Esophagus squamous epithelium (tissue), 5 donors: ENCODE results near the gene UGT1A9. TPM values are rescaled to one million over a fixed set of nuclear protein-coding genes. Genes with fewer than 3 reads are reported as not detected.
A peak's percentile ranks its signal among the peaks of the same experiment; 100 is the strongest.

ENCODE experiments used
- DNase-seq: peaks from one replicate; lab custom pipeline; 2025; lab: John Stamatoyannopoulos, UW
- H3K27ac ChIP-seq, 4 donors: fragments of 200-600 bp; sonication (generic); one replicate each; pipeline ENCODE4 v1.5.1; 2016 to 2019; ENCODE audit warnings: mild to moderate bottlenecking in 1 of 4
- H3K27me3 ChIP-seq, 4 donors: fragments of 200-600 bp; sonication (generic); 1 replicate in 3 of 4; 2 replicates in 1 of 4; pipeline versions ENCODE4 v1.5.1 to v1.6.0; 2017 to 2021; ENCODE audit warnings: antibody characterized with exemption in 1 of 4
- H3K36me3 ChIP-seq, 3 donors: fragments of 200-600 bp; sonication (generic); one replicate each; pipeline ENCODE4 v1.5.1; 2016 to 2019
- H3K4me1 ChIP-seq, 3 donors: fragments of 200-600 bp; sonication (generic); one replicate each; pipeline ENCODE4 v1.5.1; 2017 to 2019
- H3K4me3 ChIP-seq, 4 donors: fragments of 200-600 bp; sonication (generic); 1 replicate in 3 of 4; 2 replicates in 1 of 4; pipeline ENCODE4 v1.5.1; 2016 to 2019; ENCODE audit warnings: mild to moderate bottlenecking in 2 of 4, moderate library complexity in 1 of 4
- H3K9me3 ChIP-seq, 3 donors: fragments of 200-600 bp; sonication (generic); one replicate each; pipeline ENCODE4 v1.5.1; 2016 to 2019
- POLR2A ChIP-seq, 4 donors: fragments of 450-650 bp; IDR thresholded peaks; one replicate each; pipeline ENCODE4 v1.6.1; 2017; ENCODE audit warnings: antibody characterized with exemption in 4 of 4, mild to moderate bottlenecking in 4 of 4, moderate library complexity in 3 of 4
- WGBS, 2 donors: methylation state at CpG; one replicate each; pipeline ENCODE4 v1.1.5; 2018; 5-methylcytosine and 5-hydroxymethylcytosine counted together
- intact Hi-C: fragments of 100-400 bp; cut with DNase I; formaldehyde crosslinking; loops from one replicate; pipeline ENCODE4 v1.15.0; 2022
- total RNA-seq, 4 donors: library from RNA; depleted of rRNA; stranded (reverse); fragments of >200 nt; gene quantifications; one replicate each; pipeline ENCODE4 v1.1.0, GENCODE V29; 2016
- TF ChIP-seq, protein P1 (sequence below), 6 experiments: fragments of 450-650 bp in 4 of 6; fragments of 200-600 bp in 2 of 6; sonication (generic) in 2 of 6; IDR thresholded peaks; one replicate each; pipeline ENCODE4 v1.5.1; 2016 to 2019; ENCODE audit warnings: antibody characterized with exemption in 6 of 6, mild to moderate bottlenecking in 4 of 6, moderate library complexity in 4 of 6
- donor health status: DM: yes; HTN: yes; CAD: no.

The UGT1A9 gene
- total RNA-seq, 4 donors from 2014 or later, result 0.49 to 1.7 (median 1.2) TPM

DNA sequence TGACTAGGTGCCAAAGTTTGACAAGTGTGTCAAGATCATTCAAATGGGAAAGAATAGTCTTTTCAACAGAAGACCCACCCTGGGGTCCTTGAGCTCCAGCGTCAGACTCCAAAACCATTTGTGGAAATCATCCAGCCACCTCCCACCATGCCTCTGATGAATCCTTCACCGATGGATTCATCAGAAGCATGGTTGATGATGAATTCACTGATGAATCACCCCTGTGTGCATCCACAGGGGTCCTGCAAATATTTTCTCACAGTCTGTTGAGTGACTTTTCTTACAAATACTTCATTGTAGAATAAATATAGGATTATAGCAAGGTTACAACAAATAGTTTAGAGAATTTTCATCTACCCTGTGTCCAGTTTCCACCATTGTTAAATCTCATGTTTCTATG lies 4.3 kb downstream of the UGT1A9 start:
- no peak for DNase-seq
- H3K27ac ChIP-seq, result no peak overlapping the region
- no peaks in the 10 kb centered on the region for H3K27me3 ChIP-seq
- intact Hi-C loops, result no loop called here
- WGBS, 2 donors, result 76 to 85% methylated on average over 2 of the region's 2 CpGs
- H3K9me3 ChIP-seq, result no peaks in the 10 kb centered on the region
- no peak overlapping the region for H3K4me3 ChIP-seq
- no peak for TF ChIP-seq POLR2A (IDR thresholded peaks at IDR 0.05)
- TF ChIP-seq, protein P1, sequence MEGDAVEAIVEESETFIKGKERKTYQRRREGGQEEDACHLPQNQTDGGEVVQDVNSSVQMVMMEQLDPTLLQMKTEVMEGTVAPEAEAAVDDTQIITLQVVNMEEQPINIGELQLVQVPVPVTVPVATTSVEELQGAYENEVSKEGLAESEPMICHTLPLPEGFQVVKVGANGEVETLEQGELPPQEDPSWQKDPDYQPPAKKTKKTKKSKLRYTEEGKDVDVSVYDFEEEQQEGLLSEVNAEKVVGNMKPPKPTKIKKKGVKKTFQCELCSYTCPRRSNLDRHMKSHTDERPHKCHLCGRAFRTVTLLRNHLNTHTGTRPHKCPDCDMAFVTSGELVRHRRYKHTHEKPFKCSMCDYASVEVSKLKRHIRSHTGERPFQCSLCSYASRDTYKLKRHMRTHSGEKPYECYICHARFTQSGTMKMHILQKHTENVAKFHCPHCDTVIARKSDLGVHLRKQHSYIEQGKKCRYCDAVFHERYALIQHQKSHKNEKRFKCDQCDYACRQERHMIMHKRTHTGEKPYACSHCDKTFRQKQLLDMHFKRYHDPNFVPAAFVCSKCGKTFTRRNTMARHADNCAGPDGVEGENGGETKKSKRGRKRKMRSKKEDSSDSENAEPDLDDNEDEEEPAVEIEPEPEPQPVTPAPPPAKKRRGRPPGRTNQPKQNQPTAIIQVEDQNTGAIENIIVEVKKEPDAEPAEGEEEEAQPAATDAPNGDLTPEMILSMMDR (IDR thresholded peaks at IDR 0.05), result no peak
- peaks cover 2 to 20% (median 10%) of the 10 kb centered on the region in 3 donors for H3K4me1 ChIP-seq
- no peaks in the 10 kb centered on the region for H3K36me3 ChIP-seq

DNA sequence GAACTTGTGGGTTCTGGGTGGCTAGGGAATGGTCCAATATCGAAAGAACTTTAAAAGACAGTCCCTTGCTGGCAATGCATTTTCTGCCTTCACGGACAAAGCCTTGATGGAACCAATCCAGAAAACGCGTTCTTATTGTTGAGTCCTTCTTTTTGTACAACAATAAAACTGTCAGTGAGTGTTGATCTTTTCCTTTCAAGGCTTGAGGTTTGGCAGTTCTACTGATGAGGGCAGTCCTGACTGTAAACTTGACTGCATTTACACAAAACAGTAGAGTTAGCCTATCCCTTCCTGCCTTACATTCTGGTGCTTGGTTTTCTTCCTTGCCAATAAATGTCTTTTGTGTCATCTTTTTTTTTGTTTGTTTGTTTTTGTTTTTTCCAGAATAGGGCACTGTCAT lies 7.5 kb downstream of the UGT1A9 start:
- H3K4me3 ChIP-seq, result no peak overlapping the region
- no peaks in the 10 kb centered on the region for H3K9me3 ChIP-seq
- no peak for DNase-seq
- intact Hi-C loops, result no loop called here
- H3K4me1 ChIP-seq, result peaks cover 5 to 29% (median 10%) of the 10 kb centered on the region in 3 donors
- H3K27me3 ChIP-seq, result no peaks in the 10 kb centered on the region
- H3K27ac ChIP-seq, result peak overlapping the region in 2 of 4 donors; percentile 16 to 21
- TF ChIP-seq, protein P1 (IDR thresholded peaks at IDR 0.05), result no peak
- TF ChIP-seq POLR2A (IDR thresholded peaks at IDR 0.05), result no peak
- no peaks in the 10 kb centered on the region for H3K36me3 ChIP-seq
- WGBS, 2 donors, result 56 to 60% methylated on average over 4 of the region's 4 CpGs

DNA sequence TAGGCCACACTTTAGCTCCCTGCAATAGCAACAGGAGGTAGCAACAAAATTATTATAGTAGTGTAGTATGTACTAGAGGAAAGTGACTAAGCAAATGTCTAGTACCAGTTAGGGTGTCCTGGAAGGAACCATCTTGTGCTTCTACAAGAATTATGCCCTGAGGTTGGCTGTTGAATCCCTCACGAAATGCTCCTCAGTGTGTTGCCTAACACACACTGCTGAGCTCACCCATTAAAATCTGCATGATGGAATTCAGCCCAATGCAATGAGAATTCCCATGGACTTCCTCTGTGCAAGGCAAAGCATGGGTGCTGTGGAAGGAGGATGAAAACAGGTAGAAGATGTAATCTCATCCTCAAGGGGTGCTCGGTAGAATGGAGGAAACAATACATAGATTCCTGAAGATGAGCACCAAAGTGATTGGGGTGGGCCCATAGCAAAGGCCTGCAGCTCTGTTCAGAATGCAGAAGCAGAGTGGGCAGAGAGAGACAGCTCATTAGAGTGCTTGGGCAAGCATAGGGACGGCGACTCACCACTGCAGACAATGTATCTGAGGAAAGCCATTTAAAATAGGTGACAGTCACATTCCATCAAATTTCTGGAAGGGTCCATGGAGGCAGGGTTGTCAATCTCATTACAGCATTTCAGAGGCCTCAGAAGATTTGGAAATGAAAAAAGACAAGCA lies 8.8 kb downstream of the UGT1A9 start:
- Histone ChIP-seq H3K9me3 (no peaks in the 10 kb centered on the region), H3K27ac (peak overlapping the region in 2 of 4 donors; percentile 42 to 51), H3K4me3 (no peak overlapping the region), H3K36me3 (no peaks in the 10 kb centered on the region), H3K27me3 (no peaks in the 10 kb centered on the region), H3K4me1 (peaks cover 5 to 34% (median 10%) of the 10 kb centered on the region in 3 donors)
- no peak for DNase-seq
- TF ChIP-seq, protein P1 (IDR thresholded peaks at IDR 0.05), result no peak
- no peak for TF ChIP-seq POLR2A (IDR thresholded peaks at IDR 0.05)
- intact Hi-C loops, result no loop called here
- WGBS, 2 donors, result 66 to 68% methylated on average over 4 of the region's 4 CpGs

DNA sequence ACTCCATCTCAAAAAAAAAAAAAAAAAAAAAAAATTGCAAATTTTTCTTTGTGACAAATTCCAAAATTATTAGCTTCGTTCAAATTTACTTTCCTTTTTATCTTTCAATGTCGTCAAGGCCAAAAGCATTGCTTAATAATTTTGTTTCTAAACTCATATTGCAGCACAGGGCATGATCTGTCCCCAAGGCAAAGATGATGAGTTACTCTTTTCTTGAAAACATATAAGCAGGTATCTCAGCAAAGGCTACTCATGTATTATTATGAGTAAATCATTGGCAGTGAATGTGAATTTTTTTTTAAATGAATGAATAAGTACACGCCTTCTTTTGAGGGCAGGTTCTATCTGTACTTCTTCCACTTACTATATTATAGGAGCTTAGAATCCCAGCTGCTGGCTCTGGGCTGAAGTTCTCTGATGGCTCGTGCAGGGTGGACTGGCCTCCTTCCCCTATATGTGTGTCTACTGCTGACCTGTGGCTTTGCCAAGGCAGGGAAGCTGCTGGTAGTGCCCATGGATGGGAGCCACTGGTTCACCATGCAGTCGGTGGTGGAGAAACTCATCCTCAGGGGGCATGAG lies 9.9 kb downstream of the UGT1A9 start, which contains the start of gene UGT1A7:
Gene UGT1A7, plus strand, starts transcription at position 381 of the 579 bp plus-strand sequence. Its CDS starts 37 bp downstream, at position 418.
- Histone ChIP-seq H3K4me1 (peaks cover 5 to 38% (median 10%) of the 10 kb centered on the region in 3 donors), H3K4me3 (peak within 1 kb of the TSS; percentile 25 to 51 (median 41)), H3K27me3 (no peaks in the 10 kb centered on the region), H3K36me3 (no peaks in the 10 kb centered on the region), H3K9me3 (no peaks in the 10 kb centered on the region), H3K27ac (peak within 1 kb of the TSS; percentile 18 to 78 (median 62))
- WGBS, 2 donors, result 40 to 47% methylated on average over 4 to 5 of the region's 5 CpGs
- TF ChIP-seq POLR2A (IDR thresholded peaks at IDR 0.05), result peak in 2 of 4 donors; percentile 34 to 68
- TF ChIP-seq, protein P1 (IDR thresholded peaks at IDR 0.05), result no peak
- intact Hi-C loops, result no loop called here
- no peak for DNase-seq

DNA sequence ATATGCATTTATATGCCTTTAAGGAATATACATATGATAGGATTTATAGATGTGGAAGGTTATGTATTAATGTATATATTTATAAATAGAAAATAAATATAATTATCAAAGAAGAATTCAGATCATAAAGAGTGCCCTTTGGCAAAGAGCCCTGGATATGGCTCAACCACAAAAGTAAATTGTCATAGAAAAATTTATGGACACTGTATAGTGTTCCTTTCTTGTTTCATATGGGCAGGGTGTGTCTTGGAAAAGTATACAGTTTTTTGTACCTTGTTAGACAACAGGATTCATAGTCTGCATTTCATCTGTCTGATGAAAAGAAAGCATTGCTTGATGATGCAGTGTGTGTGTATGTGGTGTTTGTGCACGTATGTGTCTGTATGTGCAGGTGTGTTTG lies 12.9 kb downstream of the UGT1A9 start:
- H3K4me1 ChIP-seq, result peaks cover 2 to 57% (median 9%) of the 10 kb centered on the region in 3 donors
- no peaks in the 10 kb centered on the region for H3K27me3 ChIP-seq
- intact Hi-C loops, result no loop called here
- no peaks in the 10 kb centered on the region for H3K9me3 ChIP-seq
- no peaks in the 10 kb centered on the region for H3K36me3 ChIP-seq
- DNase-seq, result no peak
- WGBS, 2 donors, result 30 to 52% methylated on average over 1 of the region's 1 CpG
- peak overlapping the region; percentile 25 to 51 (median 41) for H3K4me3 ChIP-seq
- H3K27ac ChIP-seq, result peak overlapping the region in 3 of 4 donors; percentile 52 to 78 (median 67)
- TF ChIP-seq, protein P1 (IDR thresholded peaks at IDR 0.05), result no peak
- no peak for TF ChIP-seq POLR2A (IDR thresholded peaks at IDR 0.05)
